Activated CD8-positive, alpha-beta T cell treated with anti-CD3 and anti-CD28 coated beads for 36 hours (primary cell): ENCODE measurements around the gene TNS2. TPM values are rescaled to one million over a fixed set of nuclear protein-coding genes. Genes with fewer than 3 reads are reported as not detected.

Experiments
- ATAC-seq: fragments of 200-7000 bp; cut with Tn5 transposase; one replicate; pipeline ENCODE4 v1.10.0; 2021; ENCODE audit warnings: mild to moderate bottlenecking, moderate library complexity
- CTCF ChIA-PET: fragments of 350-600 bp; sonication (Branson Sonifier 250); formaldehyde crosslinking; loops from one replicate; lab custom pipeline; 2021; ENCODE audit warnings: antibody characterized with exemption; lab: Charles Lee
- POLR2A ChIA-PET: fragments of 350-600 bp; sonication (Branson Sonifier 250); formaldehyde crosslinking; loops from one replicate; lab custom pipeline; 2021; ENCODE audit warnings: antibody characterized with exemption; lab: Charles Lee
- DNase-seq: peaks from one replicate; pipeline ENCODE4 v3.0.0-alpha.2; 2020
- H3K27ac Mint-ChIP-seq: one replicate; pipeline ENCODE4 v1.8.0; 2021; ENCODE audit warnings: mild to moderate bottlenecking, mixed read lengths
- H3K27me3 Mint-ChIP-seq: one replicate; pipeline ENCODE4 v1.8.0; 2021; ENCODE audit warnings: mixed read lengths
- H3K36me3 Mint-ChIP-seq: one replicate; pipeline ENCODE4 v1.8.0; 2021; ENCODE audit warnings: low read depth, mixed read lengths
- H3K4me1 Mint-ChIP-seq: one replicate; pipeline ENCODE4 v1.8.0; 2021; ENCODE audit warnings: low read depth, mixed read lengths
- H3K4me3 Mint-ChIP-seq: one replicate; pipeline ENCODE4 v1.8.0; 2021; ENCODE audit warnings: mild to moderate bottlenecking, moderate library complexity, mixed read lengths
- H3K9me3 Mint-ChIP-seq: one replicate; pipeline ENCODE4 v1.8.0; 2021; ENCODE audit warnings: mixed read lengths
- intact Hi-C: fragments of 100-400 bp; cut with micrococcal nuclease; formaldehyde crosslinking; loops from one replicate; pipeline ENCODE4 v1.10.0; 2022
- total RNA-seq, 2 experiments: library from RNA; stranded (reverse); gene quantifications; one replicate each; pipeline ENCODE4 v1.2.3, GENCODE V29; 2021
- TF ChIP-seq, protein P1 (sequence below): fragments of 200-600 bp; IDR thresholded peaks from one replicate; pipeline ENCODE4 v1.8.0; 2022; ENCODE audit warnings: antibody characterized with exemption, mild to moderate bottlenecking

TNS2 gene
- total RNA-seq, 2 experiments from 2014 or later = 1.1 to 1.6 TPM

DNA sequence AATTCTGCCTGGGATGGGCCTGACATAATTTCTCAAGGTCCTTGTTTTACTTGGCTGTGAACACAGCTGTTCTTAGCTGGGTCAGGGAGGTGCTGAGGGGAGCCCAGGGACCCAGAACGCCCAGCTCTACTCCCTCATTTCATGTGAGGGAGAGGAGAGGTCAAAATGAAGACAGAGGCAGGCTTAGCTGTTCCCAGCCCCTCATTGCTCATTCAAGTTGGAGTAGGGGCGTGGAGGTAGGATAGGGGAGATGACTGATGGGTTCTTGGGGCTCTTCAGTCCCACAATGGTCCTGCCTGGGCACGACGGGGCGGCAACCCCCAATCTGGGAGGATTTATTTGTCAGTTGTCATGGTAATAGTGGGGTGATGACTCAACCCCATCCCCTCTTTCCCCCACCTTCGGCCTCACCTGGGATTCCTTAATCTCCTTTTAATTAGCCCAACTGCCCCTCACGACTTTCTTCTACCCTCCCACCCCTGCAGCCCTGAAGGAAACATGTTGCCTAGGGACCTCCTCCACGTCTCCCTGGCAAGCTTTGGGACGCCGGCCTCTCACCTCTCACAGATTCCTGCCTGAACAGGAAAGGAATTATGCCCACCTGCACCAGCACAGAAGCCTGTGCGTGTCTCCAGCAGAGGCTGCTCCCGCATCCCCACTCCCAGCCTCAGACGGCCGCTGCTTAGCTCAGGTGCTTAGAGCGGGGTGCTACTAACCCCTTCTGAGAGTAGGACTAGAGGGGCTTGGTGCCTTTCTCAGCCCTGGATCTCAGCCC lies 19.1 kb downstream of the TNS2 start:
- intact Hi-C loops = no loop called here
- no peak overlapping the region for H3K4me3 Mint-ChIP-seq
- H3K4me1 Mint-ChIP-seq = peaks cover 14% of the 10 kb centered on the region
- ATAC-seq (no peak), DNase-seq (no peak)
- H3K27me3 Mint-ChIP-seq = no peaks in the 10 kb centered on the region
- POLR2A ChIA-PET = interaction anchor here (1.1 to 5.6 kb wide), 3 partner anchors 10 to 34 kb away, joined by 3 to 37 read pairs (median 32); partner anchors contain the start of genes IGFBP6 and SPRYD3
- no peaks in the 10 kb centered on the region for H3K9me3 Mint-ChIP-seq
- TF ChIP-seq, protein P1, sequence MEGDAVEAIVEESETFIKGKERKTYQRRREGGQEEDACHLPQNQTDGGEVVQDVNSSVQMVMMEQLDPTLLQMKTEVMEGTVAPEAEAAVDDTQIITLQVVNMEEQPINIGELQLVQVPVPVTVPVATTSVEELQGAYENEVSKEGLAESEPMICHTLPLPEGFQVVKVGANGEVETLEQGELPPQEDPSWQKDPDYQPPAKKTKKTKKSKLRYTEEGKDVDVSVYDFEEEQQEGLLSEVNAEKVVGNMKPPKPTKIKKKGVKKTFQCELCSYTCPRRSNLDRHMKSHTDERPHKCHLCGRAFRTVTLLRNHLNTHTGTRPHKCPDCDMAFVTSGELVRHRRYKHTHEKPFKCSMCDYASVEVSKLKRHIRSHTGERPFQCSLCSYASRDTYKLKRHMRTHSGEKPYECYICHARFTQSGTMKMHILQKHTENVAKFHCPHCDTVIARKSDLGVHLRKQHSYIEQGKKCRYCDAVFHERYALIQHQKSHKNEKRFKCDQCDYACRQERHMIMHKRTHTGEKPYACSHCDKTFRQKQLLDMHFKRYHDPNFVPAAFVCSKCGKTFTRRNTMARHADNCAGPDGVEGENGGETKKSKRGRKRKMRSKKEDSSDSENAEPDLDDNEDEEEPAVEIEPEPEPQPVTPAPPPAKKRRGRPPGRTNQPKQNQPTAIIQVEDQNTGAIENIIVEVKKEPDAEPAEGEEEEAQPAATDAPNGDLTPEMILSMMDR = no peak
- peak overlapping the region; percentile 29 for H3K27ac Mint-ChIP-seq
- CTCF ChIA-PET = interaction anchor here (1.2 to 12.1 kb wide), 4 partner anchors 14 to 145 kb away, joined by 3 to 553 read pairs (median 48); partner anchors contain the start of genes IGFBP6, SOAT2 and SPRYD3
- H3K36me3 Mint-ChIP-seq = peaks cover 28% of the 10 kb centered on the region

DNA sequence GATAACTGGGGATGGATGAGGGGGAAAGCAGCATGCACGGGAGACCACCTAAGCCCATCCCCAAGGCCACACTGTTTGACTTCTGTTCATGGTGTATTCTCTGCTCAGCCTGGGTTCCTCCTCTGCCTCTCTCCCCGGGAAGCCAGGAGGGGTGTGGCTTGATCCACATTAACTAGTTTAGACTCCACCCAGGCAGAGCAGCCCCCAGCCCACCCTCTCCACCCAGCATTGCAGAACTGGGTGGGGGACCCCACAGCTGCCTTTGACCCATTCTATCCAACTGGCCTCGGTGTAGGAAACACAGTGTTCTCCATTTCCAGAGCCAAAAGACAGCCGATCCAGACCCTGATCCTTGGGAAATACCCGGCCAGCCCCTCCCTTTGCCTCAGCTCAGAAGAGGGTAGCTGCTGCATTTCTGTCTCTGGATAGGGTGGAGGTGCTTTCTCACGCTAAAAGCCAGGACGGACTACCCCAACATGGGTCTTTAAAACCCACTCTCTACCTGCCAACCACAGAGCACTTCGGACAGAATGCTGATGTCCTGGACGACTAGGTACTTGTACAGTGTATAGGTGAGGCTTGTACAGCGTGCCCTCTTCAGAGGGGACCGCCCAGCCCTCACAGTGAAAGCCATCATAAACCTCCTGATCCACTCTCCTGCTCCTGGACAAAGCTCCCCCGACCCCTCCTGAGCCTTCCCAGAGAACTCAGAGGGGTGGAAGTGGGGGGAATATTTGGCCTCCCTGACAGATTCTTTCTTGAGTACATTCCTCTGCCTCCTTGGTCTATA lies 20.0 kb downstream of the TNS2 start:
- no peaks in the 10 kb centered on the region for H3K9me3 Mint-ChIP-seq
- intact Hi-C loops = no loop called here
- TF ChIP-seq, protein P1 = no peak
- ATAC-seq = no peak
- H3K36me3 Mint-ChIP-seq = peaks cover 33% of the 10 kb centered on the region
- no peak overlapping the region for H3K4me3 Mint-ChIP-seq
- ChIA-PET CTCF (interaction anchor here (1.2 to 12.1 kb wide), 2 partner anchors 21 to 22 kb away, joined by 3 to 553 read pairs; partner anchors contain the start of genes IGFBP6, SOAT2 and SPRYD3), POLR2A (interaction anchor here (1.1 to 5.6 kb wide), 4 partner anchors 10 to 33 kb away, joined by 3 to 37 read pairs (median 20); partner anchors contain the start of genes IGFBP6 and SPRYD3)
- no peak for DNase-seq
- H3K27ac Mint-ChIP-seq = no peak overlapping the region
- peaks cover 17% of the 10 kb centered on the region for H3K4me1 Mint-ChIP-seq
- no peaks in the 10 kb centered on the region for H3K27me3 Mint-ChIP-seq

DNA sequence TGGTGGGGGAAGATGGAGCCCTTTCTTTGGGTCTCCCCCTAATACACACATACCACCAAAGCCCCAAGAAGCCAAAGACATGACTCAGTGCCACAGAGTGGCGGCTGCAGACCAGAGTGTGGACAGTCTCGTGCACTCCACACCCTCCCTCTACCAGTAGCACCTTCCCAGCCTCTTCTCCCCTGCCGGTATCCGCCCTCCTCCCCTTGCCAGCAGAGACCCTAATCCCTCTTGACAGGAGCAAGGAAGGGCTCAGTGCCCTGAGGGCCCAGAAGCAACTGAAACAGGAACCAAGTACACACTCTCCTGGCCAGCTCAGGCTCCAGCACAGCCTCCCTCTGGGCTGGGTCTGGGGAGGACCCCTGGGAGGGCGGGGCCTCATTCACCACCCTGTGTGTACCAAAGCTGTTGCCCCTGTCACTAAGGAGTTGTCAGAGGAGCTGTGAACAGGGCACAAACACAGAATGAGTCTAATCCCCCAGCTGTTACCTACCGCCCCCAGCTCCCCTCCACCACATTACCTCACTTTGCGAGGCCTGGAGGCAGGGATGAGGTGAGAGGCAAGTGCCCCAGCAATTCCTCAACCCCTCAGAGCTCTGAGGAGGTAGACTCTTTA lies 21.1 kb downstream of the TNS2 start:
- TF ChIP-seq, protein P1 = no peak
- ChIA-PET CTCF (interaction anchor here (1.5 to 12.1 kb wide), 2 partner anchors 19 to 281 kb away, joined by 3 to 553 read pairs; partner anchors contain the start of genes IGFBP6, SOAT2 and SPRYD3), POLR2A (interaction anchor here (0.7 to 1.7 kb wide), 5 partner anchors 9 to 31 kb away, joined by 3 to 8 read pairs (median 4); partner anchors contain the start of gene SPRYD3)
- Mint-ChIP-seq H3K36me3 (peaks cover 26% of the 10 kb centered on the region), H3K4me1 (peaks cover 17% of the 10 kb centered on the region), H3K27me3 (no peaks in the 10 kb centered on the region), H3K27ac (peak overlapping the region; percentile 53), H3K4me3 (no peak overlapping the region), H3K9me3 (no peaks in the 10 kb centered on the region)
- peak; percentile 52 for ATAC-seq
- no peak for DNase-seq
- intact Hi-C loops = no loop called here

DNA sequence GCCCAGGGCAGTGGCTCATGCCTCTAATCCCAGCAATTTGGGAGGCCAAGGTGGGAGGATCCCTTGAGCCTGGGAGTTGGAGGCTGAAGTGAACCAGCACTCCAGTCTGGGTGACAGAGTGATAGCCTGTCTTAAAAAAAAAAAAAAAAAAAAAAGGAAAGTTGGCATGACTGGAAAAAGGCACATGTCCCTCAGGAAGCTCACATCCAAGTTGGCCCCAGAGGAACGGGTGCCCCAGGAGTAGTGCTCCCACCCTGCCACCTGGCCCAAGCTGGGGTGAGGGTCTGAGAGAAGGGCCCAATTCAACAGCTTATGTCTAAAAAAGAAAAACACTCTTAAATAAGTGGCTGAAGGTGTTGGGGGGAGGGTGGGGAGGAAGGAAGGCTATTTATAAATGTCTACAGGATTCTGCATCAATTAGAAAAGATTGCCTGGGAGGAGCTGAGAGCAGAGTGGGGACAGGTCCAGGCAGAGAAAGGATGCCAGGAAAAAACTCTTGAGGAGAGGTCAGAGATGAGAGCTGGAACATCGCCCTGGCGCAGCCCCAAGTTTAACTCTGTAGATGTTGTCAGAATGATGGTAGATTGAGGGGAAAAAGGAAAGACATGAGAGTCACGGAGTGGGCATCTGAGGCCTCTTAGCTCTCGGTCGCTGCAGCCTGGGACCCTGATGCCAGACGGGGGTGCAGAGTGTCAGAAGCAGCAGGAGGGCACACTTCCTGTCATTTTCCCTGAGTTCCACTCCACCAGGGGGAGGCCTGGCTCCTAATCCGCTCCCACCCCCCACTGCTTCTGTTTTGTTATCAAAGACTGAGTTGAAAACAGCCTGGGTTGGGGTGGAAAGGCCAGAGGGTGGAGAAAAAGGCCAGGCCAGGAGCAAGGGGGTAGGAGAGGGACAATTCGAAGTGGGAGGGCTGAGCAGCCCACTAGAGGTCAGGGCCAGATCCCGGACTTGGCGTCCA lies 22.0 kb downstream of the TNS2 start:
- DNase-seq = no peak

More for the DNA sequence above, 22.0 kb downstream of the TNS2 start:
- Mint-ChIP-seq H3K4me1 (peaks cover 17% of the 10 kb centered on the region), H3K36me3 (peaks cover 19% of the 10 kb centered on the region), H3K27me3 (no peaks in the 10 kb centered on the region), H3K9me3 (no peaks in the 10 kb centered on the region), H3K27ac (peak overlapping the region; percentile 8), H3K4me3 (no peak overlapping the region)
- TF ChIP-seq, protein P1 = no peak
- no peak for ATAC-seq
- POLR2A ChIA-PET = interaction anchor here (0.7 to 1.7 kb wide), 6 partner anchors 8 to 30 kb away, joined by 3 to 8 read pairs (median 4); partner anchors contain the start of gene SPRYD3
- intact Hi-C loops = no loop called here
- CTCF ChIA-PET = interaction anchor here (1.3 to 12.1 kb wide), 3 partner anchors 18 to 280 kb away, joined by 3 to 553 read pairs (median 5); partner anchors contain the start of genes IGFBP6, SOAT2 and SPRYD3
